Small intestine (tissue), 7 donors: Measurements from ENCODE around the gene CEP89. TPM values are rescaled to one million over a fixed set of nuclear protein-coding genes. Genes with fewer than 3 reads are reported as not detected.

Experiments
- DNase-seq, 2 donors: peaks; one replicate each; pipeline versions ENCODE4 v3.0.0 to v3.0.0-alpha.2; 2013
- FAIRE-seq: peaks from 2 replicates; lab custom pipeline; 2012; peaks lifted over from hg19 to GRCh38; lab: Jason Lieb, UNC
- H3K27ac ChIP-seq, 3 donors: one replicate each; pipeline ENCODE4 v1.5.1; 2013; ENCODE audit warnings: low read length in 2 of 3, mild to moderate bottlenecking in 2 of 3, control low read depth in 1 of 3, inconsistent platforms in 1 of 3, low read depth in 1 of 3, moderate library complexity in 1 of 3
- H3K27me3 ChIP-seq, 3 donors: one replicate each; pipeline ENCODE4 v1.6.1; 2013; ENCODE audit warnings: low read length in 3 of 3, inconsistent platforms in 1 of 3; ENCODE audit not compliant: control insufficient read depth in 3 of 3, insufficient read depth in 3 of 3
- H3K36me3 ChIP-seq, 3 donors: one replicate each; pipeline ENCODE4 v1.6.1; 2013; ENCODE audit warnings: low read length in 3 of 3, inconsistent platforms in 1 of 3, low read depth in 1 of 3, mild to moderate bottlenecking in 1 of 3, moderate library complexity in 1 of 3; ENCODE audit not compliant: control insufficient read depth in 3 of 3, insufficient read depth in 2 of 3
- H3K4me1 ChIP-seq, 3 donors: one replicate each; pipeline ENCODE4 v1.6.1; 2013; ENCODE audit warnings: low read length in 2 of 3, inconsistent platforms in 1 of 3, low read depth in 1 of 3, mild to moderate bottlenecking in 1 of 3, moderate library complexity in 1 of 3; ENCODE audit not compliant: control insufficient read depth in 3 of 3, insufficient read depth in 2 of 3
- H3K4me3 ChIP-seq, 3 donors: one replicate each; pipeline ENCODE4 v1.5.1; 2013; ENCODE audit warnings: low read length in 3 of 3, control low read depth in 1 of 3, inconsistent platforms in 1 of 3, low read depth in 1 of 3, mild to moderate bottlenecking in 1 of 3, moderate library complexity in 1 of 3
- H3K9me3 ChIP-seq, 2 donors: one replicate each; pipeline ENCODE4 v1.6.1; 2013; ENCODE audit warnings: low read depth in 1 of 2, low read length in 1 of 2; ENCODE audit not compliant: control insufficient read depth in 2 of 2, insufficient read depth in 1 of 2
- WGBS, 3 donors: extraction: QIAGEN DNeasy Blood & Tissue Kit; methylation state at CpG; one replicate each; pipeline ENCODE4 v1.1.7; 2013; 5-methylcytosine and 5-hydroxymethylcytosine counted together
- polyA plus RNA-seq, 4 donors: library from polyadenylated mRNA; stranded (reverse) in 3 of 4; unstranded in 1 of 4; fragments of 200-250 nt in 3 of 4; fragments of 120-200 nt in 1 of 4; gene quantifications; one replicate each; pipeline versions ENCODE4 v1.2.1 to v1.2.3, GENCODE V29; 2013
- donor health status: healthy with polysubstance abuse.
- donor health status: control.
- donor health status: control.
- donor health status: Bipolar disorder and iron deficiency.
- donor health status: healthy.

The CEP89 gene
- polyA plus RNA-seq, 4 donors, result 3.5 to 12.4 (median 6.3) TPM

GRCh38 chr19:32876919-32877285 lies 94.9 kb downstream of the CEP89 start:
- DNase-seq (peak; percentile 25 to 58), FAIRE-seq (no peak)
- Histone ChIP-seq H3K4me1 (peaks cover 0 to 15% (median 0%) of the 10 kb centered on the region in 3 donors), H3K27me3 (no peaks in the 10 kb centered on the region), H3K4me3 (no peak overlapping the region), H3K9me3 (peaks cover 0 to 3% of the 10 kb centered on the region in 2 donors), H3K36me3 (peaks cover 0 to 28% (median 0%) of the 10 kb centered on the region in 3 donors), H3K27ac (no peak overlapping the region)
- 43 to 79% (median 57%) methylated on average over 12 of the region's 12 CpGs for WGBS, 3 donors

- Histone ChIP-seq H3K4me1 (peaks cover 0 to 15% (median 0%) of the 10 kb centered on the region in 3 donors), H3K27me3 (no peaks in the 10 kb centered on the region), H3K9me3 (peaks cover 0 to 3% of the 10 kb centered on the region in 2 donors), H3K4me3 (no peak overlapping the region), H3K27ac (no peak overlapping the region), H3K36me3 (peaks cover 0 to 25% (median 0%) of the 10 kb centered on the region in 3 donors)
- WGBS, 3 donors, result 61 to 75% (median 61%) methylated on average over 9 of the region's 9 CpGs
- FAIRE-seq (no peak), DNase-seq (peak in 1 of 2 donors; percentile 66)
These were observed 95.4 kb downstream of the CEP89 start for GRCh38 chr19:32876236-32876918.

GRCh38 chr19:32875428-32875827 lies 96.3 kb downstream of the CEP89 start:
- 81 to 89% (median 86%) methylated on average over 7 of the region's 7 CpGs for WGBS, 3 donors
- no peak for DNase-seq
- no peak overlapping the region for H3K27ac ChIP-seq
- FAIRE-seq, result no peak
- H3K4me3 ChIP-seq, result no peak overlapping the region
- H3K4me1 ChIP-seq, result peaks cover 0 to 21% (median 3%) of the 10 kb centered on the region in 3 donors
- peaks cover 0 to 3% of the 10 kb centered on the region in 2 donors for H3K9me3 ChIP-seq
- no peaks in the 10 kb centered on the region for H3K27me3 ChIP-seq
- peaks cover 0 to 25% (median 0%) of the 10 kb centered on the region in 3 donors for H3K36me3 ChIP-seq

GRCh38 chr19:32874605-32875004 lies 97.2 kb downstream of the CEP89 start:
- H3K36me3 ChIP-seq, result peaks cover 0 to 21% (median 0%) of the 10 kb centered on the region in 3 donors
- no peak for DNase-seq
- no peak overlapping the region for H3K27ac ChIP-seq
- no peak overlapping the region for H3K4me3 ChIP-seq
- H3K4me1 ChIP-seq, result peaks cover 0 to 20% (median 6%) of the 10 kb centered on the region in 3 donors
- H3K27me3 ChIP-seq, result no peaks in the 10 kb centered on the region
- WGBS, 3 donors, result 85 to 91% (median 86%) methylated on average over 9 of the region's 9 CpGs
- H3K9me3 ChIP-seq, result peaks cover 0 to 3% of the 10 kb centered on the region in 2 donors
- no peak for FAIRE-seq

- Histone ChIP-seq H3K4me1 (peaks cover 0 to 20% (median 6%) of the 10 kb centered on the region in 3 donors), H3K36me3 (peaks cover 0 to 9% (median 0%) of the 10 kb centered on the region in 3 donors), H3K9me3 (peaks cover 0 to 3% of the 10 kb centered on the region in 2 donors), H3K4me3 (no peak overlapping the region), H3K27me3 (no peaks in the 10 kb centered on the region), H3K27ac (peak overlapping the region in 1 of 3 donors; percentile 45)
- no peak for FAIRE-seq
- 78 to 86% (median 79%) methylated on average over 18 of the region's 18 CpGs for WGBS, 3 donors
- peak in 1 of 2 donors; percentile 53 for DNase-seq
These were observed 98.4 kb downstream of the CEP89 start for GRCh38 chr19:32873247-32873959.

- H3K27ac ChIP-seq, result no peak overlapping the region
- peak in 1 of 2 donors; percentile 35 for DNase-seq
- 57 to 84% (median 84%) methylated on average over 3 of the region's 3 CpGs for WGBS, 3 donors
- peaks cover 0 to 20% (median 6%) of the 10 kb centered on the region in 3 donors for H3K4me1 ChIP-seq
- H3K36me3 ChIP-seq, result peaks cover 0 to 3% (median 0%) of the 10 kb centered on the region in 3 donors
- H3K4me3 ChIP-seq, result no peak overlapping the region
- no peak for FAIRE-seq
- H3K27me3 ChIP-seq, result no peaks in the 10 kb centered on the region
- peaks cover 0 to 3% of the 10 kb centered on the region in 2 donors for H3K9me3 ChIP-seq
These were observed 99.4 kb downstream of the CEP89 start for GRCh38 chr19:32872391-32872790.

GRCh38 chr19:32870981-32871451 lies 100.7 kb downstream of the CEP89 start:
- H3K36me3 ChIP-seq, result peaks cover 0 to 10% (median 0%) of the 10 kb centered on the region in 3 donors
- WGBS, 3 donors, result 70% methylated on average over 12 of the region's 12 CpGs
- no peak overlapping the region for H3K4me3 ChIP-seq
- no peaks in the 10 kb centered on the region for H3K27me3 ChIP-seq
- peak overlapping the region in 1 of 3 donors; percentile 88 for H3K27ac ChIP-seq
- H3K9me3 ChIP-seq, result peaks cover 0 to 3% of the 10 kb centered on the region in 2 donors
- FAIRE-seq (no peak), DNase-seq (peak in 1 of 2 donors; percentile 33)
- H3K4me1 ChIP-seq, result peaks cover 0 to 16% (median 12%) of the 10 kb centered on the region in 3 donors

- H3K4me1 ChIP-seq, result peaks cover 0 to 16% (median 12%) of the 10 kb centered on the region in 3 donors
- peaks cover 0 to 3% of the 10 kb centered on the region in 2 donors for H3K9me3 ChIP-seq
- H3K36me3 ChIP-seq, result peaks cover 0 to 15% (median 0%) of the 10 kb centered on the region in 3 donors
- peak; percentile 81 to 90 for DNase-seq
- WGBS, 3 donors, result 23 to 56% (median 39%) methylated on average over 18 of the region's 18 CpGs
- no peak for FAIRE-seq
- H3K4me3 ChIP-seq, result no peak overlapping the region
- peak overlapping the region; percentile 43 to 90 (median 88) for H3K27ac ChIP-seq
- H3K27me3 ChIP-seq, result no peaks in the 10 kb centered on the region
These were observed 101.7 kb downstream of the CEP89 start for GRCh38 chr19:32869966-32870573.
